Hepatocyte (in vitro differentiated cells): ENCODE data around the gene MUSK. TPM values are rescaled to one million over a fixed set of nuclear protein-coding genes. Genes with fewer than 3 reads are reported as not detected.
"Not testable (repeated sequence)": the region's sequence is repeated elsewhere in the genome, so short reads cannot be mapped to it uniquely, and the experiment has no call there.

Experiments
- DNase-seq: peaks from one replicate; pipeline ENCODE4 v3.0.0-alpha.2; 2016; ENCODE audit warnings: low spot score
- H2AFZ ChIP-seq: fragments of 200-600 bp; sonication (generic); 2 replicates; pipeline ENCODE4 v1.6.0; 2016; ENCODE audit warnings: antibody characterized with exemption, mild to moderate bottlenecking
- H3K27ac ChIP-seq: fragments of 200-600 bp; sonication (generic); 2 replicates; pipeline ENCODE4 v1.5.1; 2016; ENCODE audit warnings: mild to moderate bottlenecking
- H3K27me3 ChIP-seq: fragments of 200-600 bp; sonication (generic); 2 replicates; pipeline ENCODE4 v1.6.1; 2016
- H3K36me3 ChIP-seq: fragments of 200-600 bp; sonication (generic); replicated peaks from 2 replicates; pipeline ENCODE4 v1.5.1; 2016; ENCODE audit warnings: low read depth; ENCODE audit not compliant: insufficient read depth
- H3K4me1 ChIP-seq: fragments of 200-600 bp; sonication (generic); 2 replicates; pipeline ENCODE4 v1.5.1; 2016; ENCODE audit warnings: mild to moderate bottlenecking, moderate library complexity; ENCODE audit not compliant: insufficient read depth
- H3K4me2 ChIP-seq: fragments of 200-600 bp; sonication (generic); 2 replicates; pipeline ENCODE4 v1.6.0; 2016
- H3K4me3 ChIP-seq: fragments of 200-600 bp; sonication (generic); 2 replicates; pipeline ENCODE4 v1.5.1; 2016; ENCODE audit warnings: mild to moderate bottlenecking
- H3K79me2 ChIP-seq: fragments of 200-600 bp; sonication (generic); 2 replicates; pipeline ENCODE4 v1.6.0; 2017; ENCODE audit warnings: mild to moderate bottlenecking
- H3K9me2 ChIP-seq: fragments of 200-600 bp; sonication (generic); replicated peaks from 2 replicates; pipeline ENCODE4 v1.6.0; 2017; ENCODE audit warnings: mild to moderate bottlenecking; ENCODE audit not compliant: insufficient read depth
- H3K9me3 ChIP-seq: fragments of 200-600 bp; sonication (generic); 2 replicates; pipeline ENCODE4 v1.5.1; 2016; ENCODE audit warnings: low read depth, mild to moderate bottlenecking
- H4K20me1 ChIP-seq: fragments of 200-600 bp; sonication (generic); 2 replicates; pipeline ENCODE4 v1.6.0; 2016; ENCODE audit warnings: mild to moderate bottlenecking; ENCODE audit not compliant: insufficient read depth, poor library complexity, severe bottlenecking
- CTCF ChIP-seq: fragments of 200-600 bp; sonication (generic); IDR thresholded peaks from 2 replicates; pipeline ENCODE4 v1.5.1; 2016; ENCODE audit warnings: antibody characterized with exemption, mild to moderate bottlenecking; ENCODE audit not compliant: poor library complexity
- EZH2 ChIP-seq: fragments of 200-600 bp; sonication (generic); IDR thresholded peaks from 2 replicates; pipeline ENCODE4 v1.6.1; 2016; ENCODE audit warnings: antibody characterized with exemption, mild to moderate bottlenecking, borderline replicate concordance
- EZH2phosphoT487 ChIP-seq: fragments of 200-600 bp; sonication (generic); IDR thresholded peaks from one replicate; pipeline ENCODE4 v1.6.1; 2018; ENCODE audit warnings: antibody characterized with exemption, mild to moderate bottlenecking, low read depth, moderate library complexity; ENCODE audit not compliant: unreplicated experiment, severe bottlenecking
- WGBS: methylation state at CpG from one replicate; pipeline ENCODE4 v1.1.6; 2016; ENCODE audit warnings: low lambda C conversion rate; ENCODE audit errors: missing lambda C conversion rate; 5-methylcytosine and 5-hydroxymethylcytosine counted together
- polyA plus RNA-seq: library from polyadenylated mRNA; unstranded; fragments of >200 nt; fragmentation: Nextera tagmentation; extraction: Ambion mirVana; gene quantifications from 2 replicates; pipeline ENCODE4 v1.2.1, GENCODE V29; 2016
- total RNA-seq: library from RNA; depleted of rRNA; stranded (reverse); fragments of >200 nt; gene quantifications from 2 replicates; pipeline ENCODE4 v1.2.3, GENCODE V29; 2014

Gene MUSK
- total and polyA plus RNA-seq, 2 experiments from 2014 or later = 0.47 TPM; not detected in 1

GRCh38 chr9:110691002-110691549 is 22.5 kb downstream of the MUSK start:
- no peak for DNase-seq
- H3K9me2 ChIP-seq = no peaks in the 10 kb centered on the region
- no peaks in the 10 kb centered on the region for H3K4me1 ChIP-seq
- no peaks in the 10 kb centered on the region for H3K9me3 ChIP-seq
- H2AFZ ChIP-seq = no peak overlapping the region
- H3K27ac ChIP-seq = no peak overlapping the region
- 93% methylated on average over 5 of the region's 5 CpGs for WGBS
- no peak overlapping the region for H3K4me3 ChIP-seq
- no peaks in the 10 kb centered on the region for H3K36me3 ChIP-seq
- TF ChIP-seq CTCF = no peak
- TF ChIP-seq EZH2 = no peak
- no peak for TF ChIP-seq EZH2phosphoT487
- no peaks in the 10 kb centered on the region for H3K27me3 ChIP-seq
- no peak overlapping the region for H3K4me2 ChIP-seq
- H4K20me1 ChIP-seq = no peaks in the 10 kb centered on the region
- H3K79me2 ChIP-seq = no peaks in the 10 kb centered on the region

GRCh38 chr9:110695846-110696245 is 27.3 kb downstream of the MUSK start:
- DNase-seq, H3K27ac ChIP-seq, H3K36me3 ChIP-seq, H3K4me2 ChIP-seq, H4K20me1 ChIP-seq, H3K9me2 ChIP-seq, H3K9me3 ChIP-seq, H3K79me2 ChIP-seq, H3K27me3 ChIP-seq, H3K4me1 ChIP-seq, H2AFZ ChIP-seq, H3K4me3 ChIP-seq: not testable (repeated sequence)
- 85% methylated on average over 5 of the region's 5 CpGs for WGBS

GRCh38 chr9:110700953-110701352 is 32.4 kb downstream of the MUSK start:
- H3K4me2 ChIP-seq = no peak overlapping the region
- DNase-seq = no peak
- no peak overlapping the region for H2AFZ ChIP-seq
- H3K4me1 ChIP-seq = no peaks in the 10 kb centered on the region
- no peaks in the 10 kb centered on the region for H4K20me1 ChIP-seq
- H3K9me3 ChIP-seq = no peaks in the 10 kb centered on the region
- H3K27me3 ChIP-seq = no peaks in the 10 kb centered on the region
- WGBS = 48% methylated on average over 1 of the region's 1 CpG
- no peaks in the 10 kb centered on the region for H3K9me2 ChIP-seq
- H3K27ac ChIP-seq = no peak overlapping the region
- H3K79me2 ChIP-seq = no peaks in the 10 kb centered on the region
- no peaks in the 10 kb centered on the region for H3K36me3 ChIP-seq
- H3K4me3 ChIP-seq = no peak overlapping the region
- TF ChIP-seq CTCF = no peak
- TF ChIP-seq EZH2 = no peak
- no peak for TF ChIP-seq EZH2phosphoT487

- no peaks in the 10 kb centered on the region for H4K20me1 ChIP-seq
- no peaks in the 10 kb centered on the region for H3K9me2 ChIP-seq
- no peaks in the 10 kb centered on the region for H3K27me3 ChIP-seq
- H3K79me2 ChIP-seq = no peaks in the 10 kb centered on the region
- H3K4me2 ChIP-seq = no peak overlapping the region
- H3K9me3 ChIP-seq = no peaks in the 10 kb centered on the region
- 50% methylated on average over 2 of the region's 2 CpGs for WGBS
- H3K36me3 ChIP-seq = no peaks in the 10 kb centered on the region
- no peak for TF ChIP-seq EZH2phosphoT487
- no peak for TF ChIP-seq EZH2
- TF ChIP-seq CTCF = no peak
- no peaks in the 10 kb centered on the region for H3K4me1 ChIP-seq
- H3K4me3 ChIP-seq = no peak overlapping the region
- H3K27ac ChIP-seq = no peak overlapping the region
- no peak for DNase-seq
- no peak overlapping the region for H2AFZ ChIP-seq
These were observed 35.1 kb downstream of the MUSK start for GRCh38 chr9:110703669-110704068.
